HepG2 (cell line): Measurements from ENCODE around the gene CCDC117. TPM values are rescaled to one million over a fixed set of nuclear protein-coding genes. Genes with fewer than 3 reads are reported as not detected.

Experiments
- GATAD2A ChIP-seq: IDR thresholded peaks from 2 replicates; pipeline ENCODE4 v1.6.1; 2016
- GTF2F1 ChIP-seq: fragments of 150-350 bp; IDR thresholded peaks from 2 replicates; pipeline ENCODE4 v1.6.1; 2014; ENCODE audit warnings: low read length
- MIER2 ChIP-seq: IDR thresholded peaks from 2 replicates; pipeline ENCODE4 v1.6.1; 2016; ENCODE audit warnings: missing biosample characterization, missing genetic modification reagents
- MIER3 ChIP-seq: IDR thresholded peaks from 2 replicates; pipeline ENCODE4 v1.6.1; 2016; ENCODE audit warnings: missing compliant biosample characterization, borderline replicate concordance
- MXD4 ChIP-seq: IDR thresholded peaks from 2 replicates; pipeline ENCODE4 v1.6.1; 2016; ENCODE audit warnings: mild to moderate bottlenecking, missing biosample characterization, missing genetic modification reagents
- MXI1 ChIP-seq: IDR thresholded peaks from 3 replicates; pipeline ENCODE4 v1.6.1; 2012; ENCODE audit warnings: low read depth, low read length, inconsistent platforms, borderline replicate concordance
- NFKBIZ ChIP-seq: IDR thresholded peaks from 2 replicates; pipeline ENCODE4 v1.6.1; 2018; ENCODE audit warnings: missing genetic modification reagents, missing compliant biosample characterization
- NKX3-1 ChIP-seq: sonication (generic); formaldehyde crosslinking; IDR thresholded peaks from 2 replicates; pipeline ENCODE4 v1.5.0; 2020; ENCODE audit warnings: missing genetic modification reagents
- NR2F1 ChIP-seq, 2 experiments: fragments of 450-650 bp in 1 of 2; formaldehyde crosslinking in 1 of 2; IDR thresholded peaks; 2 replicates each; pipeline versions ENCODE4 v1.5.0 to v1.6.1; 2016 to 2020; ENCODE audit warnings: mild to moderate bottlenecking in 1 of 2, missing compliant biosample characterization in 1 of 2, missing genetic modification reagents in 1 of 2, moderate library complexity in 1 of 2
- PHB2 ChIP-seq: fragments of 450-650 bp; IDR thresholded peaks from 2 replicates; pipeline ENCODE4 v1.6.1; 2018; ENCODE audit not compliant: partially characterized antibody
- POLR2G ChIP-seq: fragments of 200-400 bp; formaldehyde crosslinking; IDR thresholded peaks from 2 replicates; pipeline ENCODE4 v1.6.1; 2018; ENCODE audit warnings: mild to moderate bottlenecking, low read depth, low read length, moderate library complexity
- REPIN1 ChIP-seq: sonication (generic); formaldehyde crosslinking; IDR thresholded peaks from 2 replicates; pipeline ENCODE4 v1.8.0; 2022; ENCODE audit warnings: missing genetic modification reagents, low read depth, mild to moderate bottlenecking, borderline replicate concordance
- SCMH1 ChIP-seq: sonication (generic); formaldehyde crosslinking; IDR thresholded peaks from 2 replicates; pipeline ENCODE4 v1.9.0; 2021; ENCODE audit warnings: missing genetic modification reagents, mild to moderate bottlenecking, borderline replicate concordance
- SMYD3 ChIP-seq: sonication (generic); formaldehyde crosslinking; IDR thresholded peaks from 2 replicates; pipeline ENCODE4 v1.8.1; 2023; ENCODE audit warnings: mild to moderate bottlenecking, missing genetic modification reagents
- SRSF9 ChIP-seq: fragments of 200-400 bp; formaldehyde crosslinking; IDR thresholded peaks from 2 replicates; pipeline ENCODE4 v1.6.1; 2018; ENCODE audit warnings: borderline replicate concordance, mild to moderate bottlenecking, low read depth, low read length; ENCODE audit not compliant: insufficient read depth, poor library complexity, severe bottlenecking
- ZKSCAN5 ChIP-seq: sonication (generic); formaldehyde crosslinking; IDR thresholded peaks from 2 replicates; pipeline ENCODE4 v1.5.1; 2020; ENCODE audit warnings: mild to moderate bottlenecking, missing genetic modification reagents
- ZNF234 ChIP-seq: sonication (generic); formaldehyde crosslinking; conservative IDR thresholded peaks from 2 replicates; pipeline ENCODE4 v1.5.1; 2020; ENCODE audit warnings: mild to moderate bottlenecking, missing genetic modification reagents
- ZNF317 ChIP-seq: sonication (generic); formaldehyde crosslinking; IDR thresholded peaks from 2 replicates; pipeline ENCODE4 v1.5.0; 2020; ENCODE audit warnings: mild to moderate bottlenecking, missing genetic modification reagents
- ZNF350 ChIP-seq: sonication (generic); formaldehyde crosslinking; IDR thresholded peaks from 2 replicates; pipeline ENCODE4 v1.4.0; 2020; ENCODE audit warnings: mild to moderate bottlenecking, low read depth, missing genetic modification reagents, borderline replicate concordance
- ZNF567 ChIP-seq: sonication (generic); formaldehyde crosslinking; IDR thresholded peaks from 2 replicates; pipeline ENCODE4 v1.8.1; 2023; ENCODE audit warnings: mild to moderate bottlenecking, missing genetic modification reagents, borderline replicate concordance
- ZNF772 ChIP-seq: sonication (generic); formaldehyde crosslinking; IDR thresholded peaks from 2 replicates; pipeline ENCODE4 v1.5.0; 2020; ENCODE audit warnings: mild to moderate bottlenecking, missing genetic modification reagents
- polyA plus RNA-seq, 8 experiments: library from polyadenylated mRNA; depleted of rRNA in 3 of 8; stranded (reverse) in 7 of 8; unstranded in 1 of 8; fragments of >200 nt; fragmentation: Illumina TruSeq in 4 of 8; extraction: Trizol in 4 of 8; gene quantifications; 2 replicates each; pipeline versions ENCODE4 v1.2.1 to v1.2.3, GENCODE V29; 2011 to 2016; ENCODE audit warnings: low read depth in 4 of 8, missing spikeins in 1 of 8, mixed read lengths in 1 of 8; ENCODE audit not compliant: insufficient read depth in 1 of 8
- total RNA-seq, 5 experiments: library from RNA; depleted of rRNA; stranded (reverse); fragments of >200 nt; fragmentation: Illumina TruSeq; extraction: Trizol; gene quantifications; 2 replicates each; pipeline ENCODE4 v1.2.3, GENCODE V29; 2016; ENCODE audit warnings: low read depth in 1 of 5
- TF ChIP-seq, protein P1 (sequence below): sonication (generic); formaldehyde crosslinking; IDR thresholded peaks from 2 replicates; pipeline ENCODE4 v1.4.0; 2020; ENCODE audit warnings: missing genetic modification reagents
- TF ChIP-seq, protein P2 (sequence below): sonication (generic); formaldehyde crosslinking; IDR thresholded peaks from 2 replicates; pipeline ENCODE4 v1.8.1; 2023; ENCODE audit warnings: mild to moderate bottlenecking, missing genetic modification reagents
- TF ChIP-seq, protein P3 (sequence below): sonication (generic); formaldehyde crosslinking; IDR thresholded peaks from 2 replicates; pipeline ENCODE4 v1.5.0; 2020; ENCODE audit warnings: missing genetic modification reagents
- TF ChIP-seq, protein P4 (sequence below): sonication (generic); formaldehyde crosslinking; IDR thresholded peaks from 2 replicates; pipeline ENCODE4 v1.4.0; 2020; ENCODE audit warnings: missing genetic modification reagents

Gene CCDC117
- total and polyA plus RNA-seq, 2 of the 13 experiments (the other 11 are each of a cell fraction or from before 2014, with no cell fraction given) = 12.6 to 34.2 TPM

DNA sequence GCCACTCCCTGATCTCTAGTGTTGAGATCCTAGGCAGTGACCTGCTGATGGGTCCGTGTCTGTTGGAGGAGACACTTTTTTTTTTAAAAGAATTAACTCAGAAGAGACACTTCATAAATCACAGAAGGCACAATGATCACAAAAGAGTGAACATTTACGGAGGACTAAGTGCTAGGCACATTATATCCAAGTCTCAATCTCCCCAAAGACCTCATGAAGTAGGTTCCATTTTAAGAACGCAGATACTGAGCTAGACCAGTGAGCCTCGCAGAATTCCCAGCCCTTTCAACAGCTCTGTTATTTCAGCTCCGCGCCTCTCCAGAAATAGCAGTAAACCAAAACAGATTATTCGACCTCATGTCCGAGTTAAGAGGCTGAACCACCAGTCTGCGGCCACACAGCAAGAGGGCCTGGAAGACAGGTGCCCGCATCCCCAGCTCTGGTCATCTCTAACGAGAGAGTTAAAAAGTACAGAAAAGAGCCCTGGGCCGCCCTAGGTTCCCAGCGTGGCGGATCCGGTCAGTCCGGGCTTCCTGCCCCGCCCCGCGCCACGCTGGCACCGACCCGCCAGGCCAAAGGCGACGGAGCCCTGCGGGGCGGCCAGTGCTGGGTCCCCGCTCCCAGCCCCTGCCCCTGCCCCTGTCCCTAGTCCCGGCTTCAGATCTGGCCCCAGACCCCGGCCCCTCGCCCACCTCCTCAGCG lies 27.3 kb downstream of the CCDC117 start (continued):
- TF ChIP-seq ZNF234 (CRISPR knock-in tag) = no peak; the same call in 1 of the 2 replicates
- TF ChIP-seq PHB2 = no peak
- TF ChIP-seq, protein P1, sequence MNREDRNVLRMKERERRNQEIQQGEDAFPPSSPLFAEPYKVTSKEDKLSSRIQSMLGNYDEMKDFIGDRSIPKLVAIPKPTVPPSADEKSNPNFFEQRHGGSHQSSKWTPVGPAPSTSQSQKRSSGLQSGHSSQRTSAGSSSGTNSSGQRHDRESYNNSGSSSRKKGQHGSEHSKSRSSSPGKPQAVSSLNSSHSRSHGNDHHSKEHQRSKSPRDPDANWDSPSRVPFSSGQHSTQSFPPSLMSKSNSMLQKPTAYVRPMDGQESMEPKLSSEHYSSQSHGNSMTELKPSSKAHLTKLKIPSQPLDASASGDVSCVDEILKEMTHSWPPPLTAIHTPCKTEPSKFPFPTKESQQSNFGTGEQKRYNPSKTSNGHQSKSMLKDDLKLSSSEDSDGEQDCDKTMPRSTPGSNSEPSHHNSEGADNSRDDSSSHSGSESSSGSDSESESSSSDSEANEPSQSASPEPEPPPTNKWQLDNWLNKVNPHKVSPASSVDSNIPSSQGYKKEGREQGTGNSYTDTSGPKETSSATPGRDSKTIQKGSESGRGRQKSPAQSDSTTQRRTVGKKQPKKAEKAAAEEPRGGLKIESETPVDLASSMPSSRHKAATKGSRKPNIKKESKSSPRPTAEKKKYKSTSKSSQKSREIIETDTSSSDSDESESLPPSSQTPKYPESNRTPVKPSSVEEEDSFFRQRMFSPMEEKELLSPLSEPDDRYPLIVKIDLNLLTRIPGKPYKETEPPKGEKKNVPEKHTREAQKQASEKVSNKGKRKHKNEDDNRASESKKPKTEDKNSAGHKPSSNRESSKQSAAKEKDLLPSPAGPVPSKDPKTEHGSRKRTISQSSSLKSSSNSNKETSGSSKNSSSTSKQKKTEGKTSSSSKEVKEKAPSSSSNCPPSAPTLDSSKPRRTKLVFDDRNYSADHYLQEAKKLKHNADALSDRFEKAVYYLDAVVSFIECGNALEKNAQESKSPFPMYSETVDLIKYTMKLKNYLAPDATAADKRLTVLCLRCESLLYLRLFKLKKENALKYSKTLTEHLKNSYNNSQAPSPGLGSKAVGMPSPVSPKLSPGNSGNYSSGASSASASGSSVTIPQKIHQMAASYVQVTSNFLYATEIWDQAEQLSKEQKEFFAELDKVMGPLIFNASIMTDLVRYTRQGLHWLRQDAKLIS = peak; percentile 85
- no peak for TF ChIP-seq MIER3 (CRISPR knock-in tag)
- TF ChIP-seq POLR2G = peak; percentile 21; the same call in 1 of the 2 replicates
- 0 out of 2 replicates have a peak, but pooled peaks have one; percentile 19 for TF ChIP-seq ZNF772 (CRISPR knock-in tag)
- TF ChIP-seq, protein P2, sequence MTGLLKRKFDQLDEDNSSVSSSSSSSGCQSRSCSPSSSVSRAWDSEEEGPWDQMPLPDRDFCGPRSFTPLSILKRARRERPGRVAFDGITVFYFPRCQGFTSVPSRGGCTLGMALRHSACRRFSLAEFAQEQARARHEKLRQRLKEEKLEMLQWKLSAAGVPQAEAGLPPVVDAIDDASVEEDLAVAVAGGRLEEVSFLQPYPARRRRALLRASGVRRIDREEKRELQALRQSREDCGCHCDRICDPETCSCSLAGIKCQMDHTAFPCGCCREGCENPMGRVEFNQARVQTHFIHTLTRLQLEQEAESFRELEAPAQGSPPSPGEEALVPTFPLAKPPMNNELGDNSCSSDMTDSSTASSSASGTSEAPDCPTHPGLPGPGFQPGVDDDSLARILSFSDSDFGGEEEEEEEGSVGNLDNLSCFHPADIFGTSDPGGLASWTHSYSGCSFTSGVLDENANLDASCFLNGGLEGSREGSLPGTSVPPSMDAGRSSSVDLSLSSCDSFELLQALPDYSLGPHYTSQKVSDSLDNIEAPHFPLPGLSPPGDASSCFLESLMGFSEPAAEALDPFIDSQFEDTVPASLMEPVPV (CRISPR knock-in tag) = no peak
- no peak for TF ChIP-seq SCMH1 (CRISPR knock-in tag)
- no peak for TF ChIP-seq GATAD2A (CRISPR knock-in tag)
- TF ChIP-seq MXI1 = no peak
- no peak for TF ChIP-seq GTF2F1
- TF ChIP-seq ZNF350 = 0 out of 2 replicates have a peak, but pooled peaks have one; percentile 30
- 0 out of 4 replicates have a peak, but pooled peaks of 1 of the 2 experiments have one; percentile 13 for TF ChIP-seq NR2F1 (CRISPR knock-in tag; IDR thresholded peaks at IDR 0.05)
- no peak for TF ChIP-seq MXD4 (CRISPR knock-in tag)
- TF ChIP-seq NFKBIZ = no peak
- TF ChIP-seq, protein P3, sequence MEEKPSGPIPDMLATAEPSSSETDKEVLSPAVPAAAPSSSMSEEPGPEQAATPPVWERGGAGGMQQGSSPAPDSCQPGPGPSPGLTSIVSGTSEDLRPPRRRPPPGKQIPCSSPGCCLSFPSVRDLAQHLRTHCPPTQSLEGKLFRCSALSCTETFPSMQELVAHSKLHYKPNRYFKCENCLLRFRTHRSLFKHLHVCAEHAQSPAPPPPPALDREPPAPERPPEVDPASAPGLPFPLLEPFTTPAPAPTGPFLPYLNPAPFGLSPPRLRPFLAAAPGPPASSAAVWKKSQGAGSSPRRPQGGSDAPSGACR = no peak
- TF ChIP-seq SMYD3 (CRISPR knock-in tag) = no peak
- no peak for TF ChIP-seq REPIN1
- TF ChIP-seq ZNF567 (CRISPR knock-in tag) = no peak
- no peak for TF ChIP-seq MIER2 (CRISPR knock-in tag)
- peak; percentile 81 for TF ChIP-seq NKX3-1
- no peak for TF ChIP-seq SRSF9
- TF ChIP-seq ZKSCAN5 (CRISPR knock-in tag) = no peak
- TF ChIP-seq, protein P4, sequence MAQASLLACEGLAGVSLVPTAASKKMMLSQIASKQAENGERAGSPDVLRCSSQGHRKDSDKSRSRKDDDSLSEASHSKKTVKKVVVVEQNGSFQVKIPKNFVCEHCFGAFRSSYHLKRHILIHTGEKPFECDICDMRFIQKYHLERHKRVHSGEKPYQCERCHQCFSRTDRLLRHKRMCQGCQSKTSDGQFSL = no peak
- TF ChIP-seq ZNF317 (CRISPR knock-in tag) = 0 out of 2 replicates have a peak, but pooled peaks have one; percentile 19
